ENCODE measurements around the gene NT5C2. TPM values are rescaled to one million over a fixed set of nuclear protein-coding genes. Genes with fewer than 3 reads are reported as not detected.
A peak's percentile ranks its signal among the peaks of the same experiment; 100 is the strongest.

Gene NT5C2
- polyA plus RNA-seq, 1 donor (not counting 4 experiments of a cell fraction or from before 2014, with no cell fraction given) = 88.6 TPM

DNA sequence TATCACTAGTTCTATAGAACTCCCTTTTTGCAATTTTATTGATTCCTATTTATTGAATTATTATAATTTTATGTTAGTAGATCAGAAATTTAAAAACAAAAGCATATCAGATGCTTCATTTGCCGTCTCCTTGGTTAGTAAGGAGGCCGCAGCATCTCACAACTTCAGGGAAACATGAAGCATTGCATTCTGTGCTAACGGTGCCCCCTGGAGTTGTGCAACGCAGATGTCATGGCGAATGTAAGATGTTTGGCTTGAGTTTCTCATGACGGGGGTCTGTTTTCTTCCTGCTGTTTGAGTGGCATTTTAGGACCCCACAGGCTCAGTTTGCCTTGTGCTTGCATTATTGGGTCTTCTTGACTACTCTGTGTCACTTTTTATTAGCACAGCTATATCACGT, 150.2 kb downstream of the NT5C2 start:
- H3K27ac ChIP-seq (ENCODE audit: control insufficient read depth, insufficient read depth, low read length) = no peak overlapping the region
- DNase-seq (ENCODE audit: low read depth, low spot score) (no peak), FAIRE-seq (peak; percentile 48)
- dilution Hi-C loops (cut with MboI; ENCODE audit: extremely low pct_ligation_motif_present, low sequenced_read_pairs) = no loop called here
- no peaks in the 10 kb centered on the region for H3K36me3 ChIP-seq (ENCODE audit: control insufficient read depth in 2 of 2, extremely low read depth in 1 of 2, insufficient read depth in 2 of 2, low read length in 2 of 2)
- H3K9me3 ChIP-seq (ENCODE audit: control insufficient read depth, low read depth, low read length) = no peaks in the 10 kb centered on the region
- peaks cover 15% of the 10 kb centered on the region for H3K4me1 ChIP-seq (ENCODE audit: control insufficient read depth, extremely low read depth, insufficient read depth, low read length)
- no peaks in the 10 kb centered on the region for H3K9me1 ChIP-seq (ENCODE audit: control insufficient read depth, extremely low read depth, insufficient read depth, low read length)
- TF ChIP-seq EZH2 (IDR thresholded peaks at IDR 0.05; ENCODE audit: low read length) = no peak
- TF ChIP-seq, protein P1, sequence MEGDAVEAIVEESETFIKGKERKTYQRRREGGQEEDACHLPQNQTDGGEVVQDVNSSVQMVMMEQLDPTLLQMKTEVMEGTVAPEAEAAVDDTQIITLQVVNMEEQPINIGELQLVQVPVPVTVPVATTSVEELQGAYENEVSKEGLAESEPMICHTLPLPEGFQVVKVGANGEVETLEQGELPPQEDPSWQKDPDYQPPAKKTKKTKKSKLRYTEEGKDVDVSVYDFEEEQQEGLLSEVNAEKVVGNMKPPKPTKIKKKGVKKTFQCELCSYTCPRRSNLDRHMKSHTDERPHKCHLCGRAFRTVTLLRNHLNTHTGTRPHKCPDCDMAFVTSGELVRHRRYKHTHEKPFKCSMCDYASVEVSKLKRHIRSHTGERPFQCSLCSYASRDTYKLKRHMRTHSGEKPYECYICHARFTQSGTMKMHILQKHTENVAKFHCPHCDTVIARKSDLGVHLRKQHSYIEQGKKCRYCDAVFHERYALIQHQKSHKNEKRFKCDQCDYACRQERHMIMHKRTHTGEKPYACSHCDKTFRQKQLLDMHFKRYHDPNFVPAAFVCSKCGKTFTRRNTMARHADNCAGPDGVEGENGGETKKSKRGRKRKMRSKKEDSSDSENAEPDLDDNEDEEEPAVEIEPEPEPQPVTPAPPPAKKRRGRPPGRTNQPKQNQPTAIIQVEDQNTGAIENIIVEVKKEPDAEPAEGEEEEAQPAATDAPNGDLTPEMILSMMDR (optimal IDR thresholded peaks at IDR 0.05 in 1 of 3, IDR thresholded peaks at IDR 0.05 in 1 of 3, conservative IDR thresholded peaks at IDR 0.05 in 1 of 3; ENCODE audit: extremely low read depth in 1 of 3, insufficient read depth in 2 of 3, low read length in 3 of 3) = peak in 1 of 3 experiments; percentile 28
- H2AFZ ChIP-seq (ENCODE audit: control insufficient read depth, low read length) = no peak overlapping the region
- H3K27me3 ChIP-seq (ENCODE audit: control insufficient read depth, extremely low read depth, insufficient read depth, low read length) = no peaks in the 10 kb centered on the region
- no peak overlapping the region for H3K9ac ChIP-seq (ENCODE audit: control insufficient read depth, extremely low read depth, insufficient read depth, low read length)
- H3K79me2 ChIP-seq (ENCODE audit: control insufficient read depth, insufficient read depth, low read length) = no peaks in the 10 kb centered on the region
- H3K4me3 ChIP-seq (ENCODE audit: control insufficient read depth in 2 of 3, extremely low read depth in 1 of 3, insufficient read depth in 2 of 3, low read depth in 1 of 3, low read length in 3 of 3) = no peak overlapping the region
- H4K20me1 ChIP-seq (ENCODE audit: control insufficient read depth, extremely low read depth, insufficient read depth, low read length) = no peaks in the 10 kb centered on the region
- H3K4me2 ChIP-seq (ENCODE audit: control insufficient read depth, extremely low read depth, insufficient read depth, low read depth, low read length) = no peak overlapping the region

DNA sequence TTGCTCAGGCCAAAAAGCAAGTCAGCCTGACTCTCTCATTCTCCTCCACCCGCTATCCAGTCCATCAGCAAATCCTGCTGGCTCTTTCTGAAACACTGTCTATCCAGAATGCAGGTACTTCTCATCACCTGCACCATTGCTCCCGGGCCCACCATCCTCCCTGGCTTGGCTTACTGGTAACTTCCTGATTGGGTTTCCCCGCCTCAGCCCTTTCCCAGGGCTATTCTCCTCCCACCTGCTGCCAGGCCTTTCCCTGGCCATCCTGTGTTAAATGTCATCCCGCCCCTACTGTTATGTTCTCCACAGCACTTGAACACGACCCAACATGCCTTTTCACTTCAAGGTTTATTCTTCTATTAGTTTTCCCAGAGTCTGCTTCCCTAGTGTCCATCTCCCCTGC, 150.9 kb downstream of the NT5C2 start:
- peak overlapping the region; percentile 13 for H3K4me2 ChIP-seq (ENCODE audit: control insufficient read depth, extremely low read depth, insufficient read depth, low read depth, low read length)
- H3K27me3 ChIP-seq (ENCODE audit: control insufficient read depth, extremely low read depth, insufficient read depth, low read length) = no peaks in the 10 kb centered on the region
- peak overlapping the region; percentile 12 for H2AFZ ChIP-seq (ENCODE audit: control insufficient read depth, low read length)
- no peaks in the 10 kb centered on the region for H3K9me3 ChIP-seq (ENCODE audit: control insufficient read depth, low read depth, low read length)
- H3K4me1 ChIP-seq (ENCODE audit: control insufficient read depth, extremely low read depth, insufficient read depth, low read length) = peaks cover 15% of the 10 kb centered on the region
- no peak for TF ChIP-seq EZH2 (IDR thresholded peaks at IDR 0.05; ENCODE audit: low read length)
- TF ChIP-seq, protein P1 (optimal IDR thresholded peaks at IDR 0.05 in 1 of 3, IDR thresholded peaks at IDR 0.05 in 1 of 3, conservative IDR thresholded peaks at IDR 0.05 in 1 of 3; ENCODE audit: extremely low read depth in 1 of 3, insufficient read depth in 2 of 3, low read length in 3 of 3) = no peak
- DNase-seq (ENCODE audit: low read depth, low spot score) (no peak), FAIRE-seq (peak; percentile 48)
- H3K4me3 ChIP-seq (ENCODE audit: control insufficient read depth in 2 of 3, extremely low read depth in 1 of 3, insufficient read depth in 2 of 3, low read depth in 1 of 3, low read length in 3 of 3) = no peak overlapping the region
- H4K20me1 ChIP-seq (ENCODE audit: control insufficient read depth, extremely low read depth, insufficient read depth, low read length) = no peaks in the 10 kb centered on the region
- dilution Hi-C loops (cut with MboI; ENCODE audit: extremely low pct_ligation_motif_present, low sequenced_read_pairs) = no loop called here
- H3K9ac ChIP-seq (ENCODE audit: control insufficient read depth, extremely low read depth, insufficient read depth, low read length) = no peak overlapping the region
- H3K36me3 ChIP-seq (ENCODE audit: control insufficient read depth in 2 of 2, extremely low read depth in 1 of 2, insufficient read depth in 2 of 2, low read length in 2 of 2) = no peaks in the 10 kb centered on the region
- no peaks in the 10 kb centered on the region for H3K9me1 ChIP-seq (ENCODE audit: control insufficient read depth, extremely low read depth, insufficient read depth, low read length)
- no peak overlapping the region for H3K27ac ChIP-seq (ENCODE audit: control insufficient read depth, insufficient read depth, low read length)
- H3K79me2 ChIP-seq (ENCODE audit: control insufficient read depth, insufficient read depth, low read length) = no peaks in the 10 kb centered on the region

Data from keratinocyte (primary cell).